Endothelial cell (in vitro differentiated cells): Measurements from ENCODE around the gene GNL3L. TPM values are rescaled to one million over a fixed set of nuclear protein-coding genes. Genes with fewer than 3 reads are reported as not detected.

Experiments
- DNase-seq: peaks from one replicate; pipeline ENCODE4 v3.0.0; 2021; ENCODE audit warnings: low spot score
- H3K27ac Mint-ChIP-seq: one replicate; pipeline ENCODE4 v1.8.0; 2021; ENCODE audit warnings: mixed read lengths, inconsistent platforms; ENCODE audit not compliant: unreplicated experiment
- H3K27me3 Mint-ChIP-seq: one replicate; pipeline ENCODE4 v1.8.0; 2021; ENCODE audit warnings: mild to moderate bottlenecking, moderate library complexity, mixed read lengths, inconsistent platforms; ENCODE audit not compliant: unreplicated experiment
- H3K36me3 Mint-ChIP-seq: one replicate; pipeline ENCODE4 v1.8.0; 2021; ENCODE audit warnings: mild to moderate bottlenecking, low read depth, mixed read lengths, inconsistent platforms; ENCODE audit not compliant: unreplicated experiment
- H3K4me1 Mint-ChIP-seq: one replicate; pipeline ENCODE4 v1.8.0; 2021; ENCODE audit warnings: mild to moderate bottlenecking, mixed read lengths, inconsistent platforms; ENCODE audit not compliant: unreplicated experiment
- H3K4me3 Mint-ChIP-seq: one replicate; pipeline ENCODE4 v1.8.0; 2021; ENCODE audit warnings: mild to moderate bottlenecking, mixed read lengths, inconsistent platforms; ENCODE audit not compliant: unreplicated experiment
- H3K9me3 Mint-ChIP-seq: one replicate; pipeline ENCODE4 v1.8.0; 2021; ENCODE audit warnings: mixed read lengths, inconsistent platforms; ENCODE audit not compliant: unreplicated experiment
- CTCF ChIP-seq: fragments of 200-600 bp; sonication (generic); IDR thresholded peaks from one replicate; pipeline ENCODE4 v1.5.0; 2021; ENCODE audit warnings: antibody characterized with exemption; ENCODE audit not compliant: unreplicated experiment
- total RNA-seq: library from RNA; stranded (reverse); fragmentation: NEBNext Ultra II Directional; extraction: Animal tissue kit (Norgen Biotek cat#: 25700); gene quantifications from one replicate; pipeline ENCODE4 v1.2.1, GENCODE V29; 2021; ENCODE audit not compliant: unreplicated experiment

Gene GNL3L
- total RNA-seq, 1 donor from 2014 or later = 32.7 TPM

GRCh38 chrX:54602563-54602962 lies 72.5 kb downstream of the GNL3L start:
- Mint-ChIP-seq H3K36me3 (no peaks in the 10 kb centered on the region), H3K27me3 (no peaks in the 10 kb centered on the region), H3K27ac (no peak overlapping the region), H3K9me3 (no peaks in the 10 kb centered on the region), H3K4me3 (no peak overlapping the region), H3K4me1 (no peaks in the 10 kb centered on the region)
- no peak for TF ChIP-seq CTCF
- no peak for DNase-seq

Other genes starting within 250 kb of the GNL3L start
- 12.5 TPM for gene WNK3, start 172.2 kb upstream of the GNL3L start, total RNA-seq
- gene TSR2, start 89.8 kb upstream of the GNL3L start, total RNA-seq = 41.0 TPM
- gene FGD1, start 34.0 kb upstream of the GNL3L start, total RNA-seq = 15.6 TPM